K562 (cell line): ENCODE results near the gene ZBED4. TPM values are rescaled to one million over a fixed set of nuclear protein-coding genes. Genes with fewer than 3 reads are reported as not detected.

Experiments used
- ATAC-seq: fragments of 200-7000 bp; cut with Tn5 transposase; 3 replicates; pipeline ENCODE4 v1.9.1; 2020; ENCODE audit warnings: moderate library complexity
- BruUV-seq: library from RNA; stranded (reverse); fragments of 400-500 nt; replicated peaks from 2 replicates; lab custom pipeline; 2021; lab: Mats Ljungman, UMichigan
- CTCF ChIA-PET: fragments of 300-600 bp; formaldehyde crosslinking; extraction: SDS; loops from one replicate; lab custom pipeline; 2021; ENCODE audit warnings: low intra/inter-chr PET ratio; lab: Yijun Ruan, JAX
- POLR2A ChIA-PET: fragments of 300-600, 350-650 bp; sonication (Branson Sonifier 250); formaldehyde crosslinking; extraction: SDS; loops from one replicate; lab custom pipeline; 2021; ENCODE audit warnings: antibody characterized with exemption, inconsistent platforms; lab: Yijun Ruan, JAX
- DNase-seq, 4 experiments: peaks; one replicate each; pipeline versions ENCODE4 v3.0.0 to v3.0.0-alpha.2; 2011 to 2018; ENCODE audit warnings: low spot score in 3 of 4, mixed read lengths in 3 of 4; ENCODE audit errors: extremely low read depth in 1 of 4
- FAIRE-seq: peaks from 2 replicates; lab custom pipeline; 2011; peaks lifted over from hg19 to GRCh38; lab: Jason Lieb, UNC
- H2AFZ ChIP-seq: 2 replicates; pipeline ENCODE4 v1.6.0; 2011; ENCODE audit warnings: low read depth, low read length, control low read depth, inconsistent platforms
- H3K27ac ChIP-seq: fragments of 200-600 bp; 3 replicates; pipeline ENCODE4 v1.8.0; 2011; ENCODE audit warnings: low read depth, mild to moderate bottlenecking, control low read depth, inconsistent platforms, low read length, moderate library complexity, mixed read lengths; ENCODE audit errors: extremely low read depth
- H3K27me3 ChIP-seq, 2 experiments: fragments of 300-600 bp in 1 of 2; 2 replicates in 1 of 2; 3 replicates in 1 of 2; pipeline versions ENCODE4 v1.6.0 to v1.8.0; 2011; ENCODE audit warnings: inconsistent platforms in 2 of 2, low read length in 2 of 2, mild to moderate bottlenecking in 1 of 2, mixed read lengths in 1 of 2, moderate library complexity in 1 of 2; ENCODE audit not compliant: control insufficient read depth in 2 of 2, insufficient read depth in 2 of 2
- H3K36me3 ChIP-seq: fragments of 300-600 bp; 3 replicates; pipeline ENCODE4 v1.8.0; 2011; ENCODE audit warnings: mild to moderate bottlenecking, low read length, inconsistent platforms; ENCODE audit not compliant: control insufficient read depth, insufficient read depth
- H3K4me1 ChIP-seq, 2 experiments: fragments of 200-600 bp in 1 of 2; replicated peaks in 1 of 2; 2 replicates in 1 of 2; 3 replicates in 1 of 2; pipeline versions ENCODE4 v1.5.1 to v1.8.0; 2011; ENCODE audit warnings: inconsistent platforms in 2 of 2, low read length in 2 of 2, mild to moderate bottlenecking in 1 of 2, mixed read lengths in 1 of 2, moderate library complexity in 1 of 2; ENCODE audit not compliant: control insufficient read depth in 2 of 2, insufficient read depth in 2 of 2
- H3K4me2 ChIP-seq: 2 replicates; pipeline ENCODE4 v1.6.1; 2011; ENCODE audit warnings: low read length, control low read depth, inconsistent platforms, mixed read lengths; ENCODE audit not compliant: insufficient read depth
- H3K4me3 ChIP-seq: fragments of 200-600 bp; sonication (generic), shearing (Covaris generic); 2 replicates; pipeline ENCODE4 v1.5.1; 2016; ENCODE audit warnings: control low read depth, inconsistent platforms
- H3K79me2 ChIP-seq: fragments of 200-600 bp; 3 replicates; pipeline ENCODE4 v1.8.0; 2011; ENCODE audit warnings: low read length, inconsistent platforms; ENCODE audit not compliant: control insufficient read depth, insufficient read depth
- H3K9ac ChIP-seq, 2 experiments: 2 replicates each; pipeline versions ENCODE4 v1.6.0 to v1.6.1; 2011; ENCODE audit warnings: low read depth in 2 of 2, low read length in 2 of 2, control low read depth in 1 of 2, inconsistent platforms in 1 of 2, mild to moderate bottlenecking in 1 of 2, mixed read lengths in 1 of 2; ENCODE audit not compliant: insufficient read depth in 1 of 2
- H3K9me1 ChIP-seq: one replicate; pipeline ENCODE4 v1.6.0; 2011; ENCODE audit warnings: inconsistent platforms, mild to moderate bottlenecking, low read length, moderate library complexity; ENCODE audit not compliant: control insufficient read depth, insufficient read depth
- H3K9me3 ChIP-seq: replicated peaks from 2 replicates; pipeline ENCODE4 v1.5.1; 2011; ENCODE audit warnings: low read depth, low read length, inconsistent platforms; ENCODE audit not compliant: control insufficient read depth, insufficient read depth
- H4K20me1 ChIP-seq: replicated peaks from 2 replicates; pipeline ENCODE4 v1.6.1; 2011; ENCODE audit warnings: low read length, inconsistent platforms, mixed read lengths; ENCODE audit not compliant: control insufficient read depth, insufficient read depth
- MIER1 ChIP-seq: fragments of 450-650 bp; IDR thresholded peaks from 2 replicates; pipeline ENCODE4 v1.6.1; 2016; ENCODE audit warnings: antibody characterized with exemption, mild to moderate bottlenecking, low read depth
- NFIX ChIP-seq: fragments of 250-450 bp; sonication (Bioruptor Pico); IDR thresholded peaks from 2 replicates; pipeline ENCODE4 v1.4.0; 2020; ENCODE audit warnings: low read depth, mild to moderate bottlenecking, moderate library complexity
- POLR2G ChIP-seq: fragments of 200-400 bp; formaldehyde crosslinking; IDR thresholded peaks from 2 replicates; pipeline ENCODE4 v1.6.1; 2017; ENCODE audit warnings: low read depth, mild to moderate bottlenecking, antibody characterized with exemption, low read length, moderate library complexity
- RB1 ChIP-seq: fragments of 450-650 bp; IDR thresholded peaks from 2 replicates; pipeline ENCODE4 v1.6.1; 2017; ENCODE audit warnings: low read depth, mild to moderate bottlenecking
- RBM22 ChIP-seq: fragments of 200-400 bp; formaldehyde crosslinking; IDR thresholded peaks from 2 replicates; pipeline ENCODE4 v1.6.1; 2018; ENCODE audit warnings: low read length, low read depth; ENCODE audit not compliant: poor library complexity, severe bottlenecking
- SPI1 ChIP-seq: IDR thresholded peaks from 2 replicates; pipeline ENCODE4 v1.6.1; 2011; ENCODE audit warnings: low read depth, low read length, control low read depth, borderline replicate concordance
- TAF15 ChIP-seq: fragments of 200-400 bp; formaldehyde crosslinking; IDR thresholded peaks from 2 replicates; pipeline ENCODE4 v1.6.1; 2017; ENCODE audit warnings: mild to moderate bottlenecking, low read depth, low read length, moderate library complexity
- WGBS: fragments of 100-300 bp; shearing (Covaris generic); methylation state at CpG from one replicate; pipeline ENCODE4 v1.1.6; 2016; ENCODE audit warnings: low coverage, mixed read lengths; ENCODE audit not compliant: insufficient coverage; ENCODE audit errors: missing lambda C conversion rate; 5-methylcytosine and 5-hydroxymethylcytosine counted together
- in situ Hi-C: fragments of 300-500 bp; cut with MboI; formaldehyde crosslinking; loops from 4 replicates; pipeline ENCODE4 v1.15.0; 2018; ENCODE audit warnings: inconsistent platforms, mixed read lengths
- intact Hi-C: fragments of 100-400 bp; cut with micrococcal nuclease; formaldehyde crosslinking; loops from 2 replicates; pipeline ENCODE4 v1.14.2; 2022
- polyA plus RNA-seq, 8 experiments: library from polyadenylated mRNA; depleted of rRNA in 4 of 8; stranded (reverse) in 5 of 8; unstranded in 3 of 8; fragments of >200 nt; fragmentation: Nextera tagmentation in 2 of 8; fragmentation: Illumina TruSeq in 1 of 8; extraction: Ambion mirVana in 2 of 8; extraction: Trizol in 1 of 8; gene quantifications; 2 replicates each; pipeline versions ENCODE4 v1.2.1 to v1.2.3, GENCODE V29; 2011 to 2014; ENCODE audit warnings: inconsistent platforms in 1 of 8, missing spikeins in 1 of 8
- total RNA-seq, 7 experiments: library from RNA; depleted of rRNA in 6 of 7; stranded (reverse); fragments of >200 nt in 6 of 7; fragmentation: Illumina TruSeq in 2 of 7; extraction: Trizol in 2 of 7; gene quantifications; 2 replicates each; pipeline versions ENCODE4 v1.2.1 to v1.2.3, GENCODE V29; 2011 to 2021; ENCODE audit warnings: low replicate concordance in 1 of 7
- TF ChIP-seq, protein P1 (sequence below): fragments of 250-450 bp; sonication (Bioruptor Pico); IDR thresholded peaks from 2 replicates; pipeline ENCODE4 v1.5.0; 2020; ENCODE audit warnings: mild to moderate bottlenecking
- TF ChIP-seq, protein P2 (sequence below): IDR thresholded peaks from 3 replicates; pipeline ENCODE4 v1.6.1; 2011; ENCODE audit warnings: borderline replicate concordance, mild to moderate bottlenecking; ENCODE audit not compliant: insufficient read length, insufficient read depth

ZBED4 gene
- total and polyA plus RNA-seq, 9 of the 15 experiments (the other 6 are each of a cell fraction or from before 2014, with no cell fraction given): 1.5 to 16.8 (median 7.4) TPM

DNA sequence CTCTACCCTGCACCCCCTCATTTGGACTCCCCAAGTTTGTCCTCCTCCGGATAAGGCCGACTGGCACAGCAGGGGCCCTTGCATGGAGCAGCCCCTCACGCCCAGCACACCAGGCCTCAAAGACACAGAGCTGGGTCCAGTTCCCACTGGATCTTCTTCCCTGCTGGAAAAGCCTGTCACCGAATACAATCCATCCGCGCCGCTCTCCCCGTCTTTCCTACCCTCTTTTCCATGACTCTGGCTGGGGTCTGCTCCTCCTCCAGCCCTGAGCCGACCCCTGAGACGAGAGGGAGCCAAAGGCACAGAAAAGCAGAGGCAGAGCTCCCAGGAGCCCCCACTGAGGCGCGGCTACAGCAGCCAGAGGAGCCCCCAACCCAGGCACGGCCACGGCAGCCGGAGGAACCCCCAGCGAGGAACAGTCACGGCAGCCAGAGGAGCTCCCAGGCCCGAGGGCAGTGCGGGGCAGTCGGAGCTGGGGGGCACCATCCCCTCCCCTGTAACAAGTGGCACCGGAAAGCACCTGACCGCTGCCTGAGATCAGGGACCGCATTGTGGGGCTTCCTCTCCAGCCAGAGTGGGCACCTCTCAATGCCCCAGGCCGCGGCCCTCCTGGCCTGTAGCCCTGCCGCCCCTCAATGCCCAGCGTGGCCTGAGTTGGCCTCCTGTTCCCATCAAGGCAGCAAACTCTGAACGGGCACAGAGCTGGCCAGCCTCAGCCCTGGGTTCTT is 52.6 kb downstream of the ZBED4 start:
- Histone ChIP-seq H3K9me3 (0 out of 2 replicates have a peak, but pooled peaks cover 3% of the 10 kb centered on the region), H3K4me2 (no peak overlapping the region), H2AFZ (no peak overlapping the region), H3K9me1 (no peaks in the 10 kb centered on the region), H3K9ac (no peak overlapping the region), H3K36me3 (peaks cover 25% of the 10 kb centered on the region; the same call in 2 of the 3 replicates), H3K79me2 (no peaks in the 10 kb centered on the region), H3K27ac (no peak overlapping the region), H3K4me3 (no peak overlapping the region), H4K20me1 (no peaks in the 10 kb centered on the region), H3K27me3 (no peaks in the 10 kb centered on the region), H3K4me1 (peaks cover 0 to 23% of the 10 kb centered on the region in 2 experiments; a peak in 1 of 5 replicates)
- in situ Hi-C loops: no loop called here
- intact Hi-C loops: no loop called here
- CTCF ChIA-PET: no interaction called here
- TF ChIP-seq, protein P1, sequence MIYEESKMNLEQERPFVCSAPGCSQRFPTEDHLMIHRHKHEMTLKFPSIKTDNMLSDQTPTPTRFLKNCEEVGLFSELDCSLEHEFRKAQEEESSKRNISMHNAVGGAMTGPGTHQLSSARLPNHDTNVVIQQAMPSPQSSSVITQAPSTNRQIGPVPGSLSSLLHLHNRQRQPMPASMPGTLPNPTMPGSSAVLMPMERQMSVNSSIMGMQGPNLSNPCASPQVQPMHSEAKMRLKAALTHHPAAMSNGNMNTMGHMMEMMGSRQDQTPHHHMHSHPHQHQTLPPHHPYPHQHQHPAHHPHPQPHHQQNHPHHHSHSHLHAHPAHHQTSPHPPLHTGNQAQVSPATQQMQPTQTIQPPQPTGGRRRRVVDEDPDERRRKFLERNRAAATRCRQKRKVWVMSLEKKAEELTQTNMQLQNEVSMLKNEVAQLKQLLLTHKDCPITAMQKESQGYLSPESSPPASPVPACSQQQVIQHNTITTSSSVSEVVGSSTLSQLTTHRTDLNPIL (CRISPR knock-in tag): no peak
- TF ChIP-seq, protein P2, sequence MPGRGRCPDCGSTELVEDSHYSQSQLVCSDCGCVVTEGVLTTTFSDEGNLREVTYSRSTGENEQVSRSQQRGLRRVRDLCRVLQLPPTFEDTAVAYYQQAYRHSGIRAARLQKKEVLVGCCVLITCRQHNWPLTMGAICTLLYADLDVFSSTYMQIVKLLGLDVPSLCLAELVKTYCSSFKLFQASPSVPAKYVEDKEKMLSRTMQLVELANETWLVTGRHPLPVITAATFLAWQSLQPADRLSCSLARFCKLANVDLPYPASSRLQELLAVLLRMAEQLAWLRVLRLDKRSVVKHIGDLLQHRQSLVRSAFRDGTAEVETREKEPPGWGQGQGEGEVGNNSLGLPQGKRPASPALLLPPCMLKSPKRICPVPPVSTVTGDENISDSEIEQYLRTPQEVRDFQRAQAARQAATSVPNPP: no peak
- no peak for TF ChIP-seq TAF15
- TF ChIP-seq POLR2G: peak; percentile 47; the same call in 1 of the 2 replicates
- TF ChIP-seq SPI1: no peak
- TF ChIP-seq RBM22: no peak
- TF ChIP-seq NFIX (CRISPR knock-in tag): no peak
- TF ChIP-seq MIER1: no peak
- TF ChIP-seq RB1: no peak
- no TSS peak for BruUV-seq
- ATAC-seq (no peak), DNase-seq (no peak), FAIRE-seq (no peak)
- 89% methylated on average over 7 of the region's 28 CpGs for WGBS
- POLR2A ChIA-PET: interaction anchor here (0.6 to 1.3 kb wide), 2 partner anchors 38 to 75 kb away, joined by 4 to 5 read pairs; no protein-coding TSS in a partner anchor
